ENCODE data around the gene ARHGEF2.
"Not testable (repeated sequence)": the region's sequence is repeated elsewhere in the genome, so short reads cannot be mapped to it uniquely, and the experiment has no call there.

ARHGEF2 gene

GRCh38 chr1:155944444-155944799 lies 33.9 kb downstream of the ARHGEF2 start:
- no peak for DNase-seq (ENCODE audit: low read depth, low spot score)

DNA sequence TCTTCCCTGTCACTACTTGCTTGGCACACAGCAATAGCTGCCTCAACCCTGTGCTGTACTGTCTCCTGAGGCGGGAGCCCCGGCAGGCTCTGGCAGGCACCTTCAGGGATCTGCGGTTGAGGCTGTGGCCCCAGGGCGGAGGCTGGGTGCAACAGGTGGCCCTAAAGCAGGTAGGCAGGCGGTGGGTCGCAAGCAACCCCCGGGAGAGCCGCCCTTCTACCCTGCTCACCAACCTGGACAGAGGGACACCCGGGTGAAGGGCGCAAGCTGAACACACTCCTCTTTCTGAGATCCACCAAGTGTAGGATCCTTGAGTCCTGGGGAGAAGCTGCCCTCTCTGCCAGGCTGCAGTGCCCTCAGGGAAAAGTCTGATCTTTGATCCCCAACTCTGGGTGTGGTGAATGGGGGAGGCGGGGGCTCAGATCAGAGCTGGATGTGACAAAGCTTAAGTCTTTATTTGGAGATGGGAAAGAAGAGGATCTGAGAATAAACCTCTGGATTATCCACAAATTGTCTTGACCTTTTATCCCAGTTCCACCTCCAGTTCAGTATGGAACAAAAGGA lies 35.7 kb downstream of the ARHGEF2 start:
- DNase-seq (ENCODE audit: low read depth, low spot score): no peak

- no peak for DNase-seq (ENCODE audit: low read depth, low spot score)
Observed at GRCh38 chr1:155941845-155942531, 36.4 kb downstream of the ARHGEF2 start.

DNA sequence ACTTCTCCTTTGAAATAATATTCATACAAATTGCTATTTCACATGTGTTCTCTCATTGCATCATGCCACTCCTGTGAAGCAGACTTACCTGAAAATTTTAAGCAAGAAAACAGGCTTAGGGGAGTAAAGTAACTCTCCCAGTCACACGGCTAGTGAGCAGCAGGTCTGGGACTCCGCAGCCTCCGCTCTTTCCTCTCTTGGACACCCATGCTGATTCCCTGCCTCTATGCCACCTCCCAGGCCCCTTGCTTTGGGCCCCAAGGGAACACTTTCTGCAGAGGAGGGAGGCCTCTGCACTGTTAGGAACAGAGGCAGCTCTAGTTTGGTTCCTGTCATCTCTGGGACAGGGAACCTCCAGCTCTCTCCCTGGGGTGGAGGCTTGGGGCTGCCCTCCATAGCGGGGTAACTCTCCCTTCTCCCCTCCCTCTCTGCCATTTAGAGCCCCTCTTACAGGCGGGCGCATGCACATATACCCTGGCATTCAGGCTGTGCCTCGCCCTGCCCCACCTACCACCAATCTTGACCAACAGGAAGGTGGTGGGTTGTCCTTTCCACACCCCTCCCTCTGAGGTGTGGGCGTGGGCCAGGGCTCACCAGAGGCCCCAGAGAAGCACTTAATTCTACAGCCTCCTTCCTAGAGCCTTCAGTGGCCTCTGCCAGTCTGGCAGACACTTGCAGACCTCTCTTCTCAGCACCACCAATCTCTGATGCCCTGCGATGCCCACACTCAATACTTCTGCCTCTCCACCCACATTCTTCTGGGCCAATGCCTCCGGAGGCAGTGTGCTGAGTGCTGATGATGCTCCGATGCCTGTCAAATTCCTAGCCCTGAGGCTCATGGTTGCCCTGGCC lies 37.1 kb downstream of the ARHGEF2 start, which contains the start of gene RXFP4:
RXFP4 (plus strand) TSS at position 646 of the 852 bp plus-strand sequence; CDS start at position 718, 72 bp downstream.
- DNase-seq (ENCODE audit: low read depth, low spot score): no peak

DNA sequence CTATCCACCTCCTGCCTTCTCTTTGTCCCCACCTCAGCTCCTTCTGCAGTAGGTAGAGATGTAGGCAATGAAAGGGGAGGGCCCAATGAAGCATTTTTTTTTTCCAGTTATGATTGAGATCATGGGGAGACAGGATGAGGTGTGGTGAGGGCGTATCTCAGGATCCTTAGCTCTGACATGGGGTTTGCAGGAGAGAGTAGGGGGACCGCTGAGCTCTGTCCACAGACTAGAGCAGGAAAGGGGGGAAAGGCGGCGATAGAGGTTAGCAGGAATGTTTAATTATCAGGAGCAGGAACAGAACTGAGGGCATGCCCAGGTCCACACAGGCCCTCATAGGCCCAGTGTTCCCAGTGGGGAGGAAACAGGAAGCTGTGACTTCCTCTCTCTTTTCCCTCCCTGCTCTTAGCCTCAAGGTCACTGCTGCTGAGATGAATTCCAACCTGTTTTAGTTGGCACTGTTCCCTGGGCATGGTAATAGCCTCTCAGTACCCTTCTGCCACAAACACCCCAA lies 37.8 kb downstream of the ARHGEF2 start:
- peak; percentile 58 for DNase-seq (ENCODE audit: low read depth, low spot score)

- peak; percentile 79 for DNase-seq (ENCODE audit: low read depth, low spot score)
Observed at GRCh38 chr1:155938220-155938627, 40.1 kb downstream of the ARHGEF2 start.

DNA sequence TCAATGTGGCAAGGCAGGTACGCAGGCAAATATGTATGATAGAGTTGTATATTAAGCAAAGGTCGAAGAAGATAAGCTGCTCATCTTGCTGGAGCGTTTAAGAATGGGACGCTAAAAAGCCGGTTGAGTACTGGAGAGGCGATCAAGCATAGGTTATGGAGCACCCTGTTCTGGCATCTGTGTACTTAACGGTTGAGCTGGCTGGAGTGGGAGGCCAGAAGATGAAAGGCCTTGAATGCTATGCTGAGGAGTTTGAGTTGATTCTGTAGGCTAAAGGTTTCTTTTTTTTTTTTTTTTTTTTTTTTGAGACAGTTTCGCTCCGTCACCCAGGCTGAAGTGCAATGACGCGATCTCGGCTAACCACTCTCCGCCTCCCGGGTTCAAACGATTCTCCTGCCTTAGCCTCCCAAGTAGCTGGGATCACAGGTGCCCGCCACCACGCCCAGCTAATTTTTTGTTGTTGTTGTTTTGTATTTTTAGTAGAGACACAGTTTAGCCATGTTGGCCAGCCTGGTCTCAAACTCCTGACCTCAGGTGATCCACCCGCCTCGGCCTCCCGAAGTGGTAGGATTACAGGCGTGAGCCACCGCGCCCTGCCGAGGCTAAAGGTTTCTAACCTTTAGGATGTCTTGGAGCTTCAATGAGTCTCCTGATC lies 43.3 kb downstream of the ARHGEF2 start:
- DNase-seq (ENCODE audit: low read depth, low spot score): no peak

DNA sequence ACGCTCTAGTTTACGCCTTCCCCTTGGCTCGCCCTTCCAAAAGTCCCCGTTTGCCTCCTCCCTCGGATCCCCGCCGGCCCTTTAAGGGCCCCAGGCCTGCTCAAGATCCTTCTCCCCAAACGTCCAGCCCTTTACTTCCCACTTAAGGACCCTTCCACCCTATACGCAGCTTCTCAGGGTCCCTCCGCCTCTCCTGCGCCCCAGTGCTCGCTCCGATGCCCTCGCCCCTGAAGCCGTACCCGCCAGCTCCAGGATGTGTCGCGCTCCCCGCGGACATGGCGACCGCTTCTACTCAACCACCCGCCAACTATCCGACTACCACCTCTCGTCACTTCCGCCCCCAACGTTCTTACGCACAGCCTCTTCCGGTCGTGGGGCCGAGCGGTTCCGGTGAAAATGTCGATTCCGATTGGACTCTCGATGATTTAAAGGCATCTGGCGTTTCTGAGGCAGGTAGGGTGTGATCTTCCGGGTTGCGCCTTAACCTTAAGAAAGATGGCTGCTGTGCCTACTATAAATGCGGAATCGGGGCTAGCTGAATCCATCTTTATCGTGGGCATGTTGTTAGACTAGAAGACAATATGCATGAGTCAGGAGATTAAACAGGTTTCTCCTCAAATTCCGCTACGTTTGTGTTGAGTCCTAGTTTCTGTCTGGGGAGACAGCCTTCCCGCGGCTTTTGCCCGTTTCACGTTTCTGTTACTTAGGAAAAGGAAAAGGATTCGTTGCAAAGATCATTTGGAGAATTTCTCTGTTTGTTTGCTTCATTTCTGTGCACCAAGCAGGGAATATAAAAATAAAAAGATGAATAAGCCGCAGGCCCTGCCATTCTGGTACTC lies 44.0 kb downstream of the ARHGEF2 start, which contains the start of gene KHDC4:
KHDC4 (minus strand) TSS at position 317 of the 839 bp plus-strand sequence; CDS start at position 277, 40 bp downstream.
- DNase-seq (ENCODE audit: low read depth, low spot score): peak; percentile 99

- DNase-seq (ENCODE audit: low read depth, low spot score): no peak
Observed at GRCh38 chr1:155933591-155934096, 44.7 kb downstream of the ARHGEF2 start.

DNA sequence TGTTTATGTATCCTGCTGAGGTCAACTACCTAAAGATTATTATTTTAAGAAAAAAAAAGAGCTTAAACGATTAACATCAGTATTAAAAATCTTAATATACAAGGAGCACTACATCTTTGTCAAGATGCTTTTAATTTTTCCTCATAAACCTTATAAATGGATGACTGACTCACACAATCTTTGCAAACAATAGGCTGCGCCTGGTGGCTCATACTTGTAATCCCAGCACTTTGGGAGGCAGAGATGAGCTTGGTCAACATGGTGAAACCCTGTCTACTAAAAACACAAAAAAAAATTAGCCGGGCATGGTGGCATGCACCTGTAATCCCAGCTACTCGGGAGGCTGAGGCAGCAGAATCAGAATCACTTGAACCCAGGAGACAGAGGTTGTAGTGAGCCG lies 45.9 kb downstream of the ARHGEF2 start:
- DNase-seq (ENCODE audit: low read depth, low spot score): no peak

- no peak for DNase-seq (ENCODE audit: low read depth, low spot score)
Observed at GRCh38 chr1:155932081-155932480, 46.3 kb downstream of the ARHGEF2 start.

DNA sequence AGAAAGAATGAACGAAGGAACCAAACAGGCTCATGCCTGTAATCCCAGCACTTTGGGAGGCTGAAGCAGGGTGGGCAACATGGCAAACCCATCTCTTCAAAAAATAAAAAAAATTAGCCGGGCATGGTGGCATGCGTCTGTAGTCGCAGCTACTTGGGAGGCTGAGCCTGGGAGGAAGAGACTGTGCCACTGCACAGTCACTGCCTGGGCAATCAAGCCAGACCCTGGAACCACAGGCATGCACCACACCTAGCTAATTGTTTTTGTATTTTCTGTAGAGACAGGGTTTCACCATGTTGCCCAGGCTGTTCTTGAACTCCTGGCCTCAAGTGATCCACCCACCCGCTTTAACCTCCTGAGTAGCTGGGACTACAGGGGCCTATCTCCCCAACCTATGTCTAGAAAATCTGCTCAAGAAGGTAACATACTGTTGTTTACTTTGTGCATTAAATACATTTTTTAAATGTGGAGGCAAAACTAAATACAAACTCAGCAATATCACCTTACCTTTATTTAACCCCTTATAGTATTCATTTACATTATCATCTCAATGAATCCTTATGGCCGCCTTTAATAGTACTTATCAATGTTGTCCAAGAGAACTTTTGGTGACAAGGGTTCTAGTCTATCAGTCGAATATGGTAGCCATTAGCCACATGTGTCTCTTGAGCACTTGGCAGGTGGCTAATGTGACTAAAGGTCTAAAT lies 46.9 kb downstream of the ARHGEF2 start:
- peak; percentile 62 for DNase-seq (ENCODE audit: low read depth, low spot score)

GRCh38 chr1:155930725-155931124 lies 47.6 kb downstream of the ARHGEF2 start:
- DNase-seq (ENCODE audit: low read depth, low spot score): not testable (repeated sequence)

DNA sequence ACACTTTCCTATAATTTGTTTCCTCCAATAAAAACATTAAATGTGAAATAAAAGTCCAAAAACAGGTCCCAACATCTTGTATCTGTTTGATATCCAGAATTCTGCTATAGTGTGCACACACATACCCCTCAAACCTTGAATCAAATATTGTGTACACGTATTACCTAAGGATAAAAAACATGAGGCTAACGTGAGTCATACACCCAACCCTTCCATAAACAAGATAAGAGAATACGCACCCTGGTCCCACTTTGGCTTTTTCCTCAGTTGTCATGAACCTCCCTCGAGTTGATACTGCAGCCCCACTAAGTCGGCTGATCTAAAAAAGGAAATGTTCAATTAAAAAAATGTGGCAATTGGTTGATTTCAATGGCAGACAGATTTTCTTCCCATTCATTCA lies 49.3 kb downstream of the ARHGEF2 start:
- DNase-seq (ENCODE audit: low read depth, low spot score): no peak

GRCh38 chr1:155925506-155925905 lies 52.8 kb downstream of the ARHGEF2 start:
- no peak for DNase-seq (ENCODE audit: low read depth, low spot score)

DNA sequence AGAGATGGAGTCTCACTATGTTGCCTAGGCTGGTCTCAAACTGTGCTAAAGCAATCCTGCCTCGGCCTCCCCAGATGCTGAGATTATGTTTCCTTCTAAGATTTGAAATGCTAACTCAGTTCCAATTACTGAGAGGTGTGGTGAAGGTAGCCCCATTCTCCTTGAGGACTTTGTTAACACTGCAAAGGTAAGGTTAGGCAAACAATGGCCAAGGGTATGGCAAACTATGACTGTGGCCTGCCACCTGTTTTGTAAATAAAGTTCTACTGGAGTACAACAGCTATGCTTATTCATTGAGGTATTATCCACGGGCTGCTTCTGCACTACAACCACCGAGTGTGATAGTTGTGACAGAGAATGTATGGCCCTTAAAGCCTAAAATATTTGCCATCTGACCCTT lies 57.6 kb downstream of the ARHGEF2 start:
- DNase-seq (ENCODE audit: low read depth, low spot score): no peak

DNA sequence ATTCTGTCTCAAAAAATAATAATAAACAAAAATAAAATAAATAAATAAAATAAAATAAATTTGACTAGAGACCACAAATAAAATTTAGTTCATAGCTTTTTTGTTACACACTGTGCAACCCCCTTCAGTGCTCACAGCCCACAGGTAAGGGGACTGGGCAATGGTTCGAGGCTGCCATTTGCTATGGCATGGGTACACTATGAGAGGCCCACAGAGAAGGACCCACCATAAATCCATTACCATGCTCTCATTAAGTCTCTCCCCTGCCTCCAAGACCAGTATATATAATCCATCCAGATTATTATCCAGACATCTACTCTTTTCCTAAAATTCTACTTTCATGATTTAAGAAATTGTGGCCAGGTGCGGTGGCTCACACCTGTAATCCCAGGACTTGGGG lies 58.5 kb downstream of the ARHGEF2 start:
- no peak for DNase-seq (ENCODE audit: low read depth, low spot score)

GRCh38 chr1:155918660-155919059 lies 59.7 kb downstream of the ARHGEF2 start:
- no peak for DNase-seq (ENCODE audit: low read depth, low spot score)

GRCh38 chr1:155913969-155914757 lies 64.2 kb downstream of the ARHGEF2 start:
- DNase-seq (ENCODE audit: low read depth, low spot score): peak; percentile 34
